GM19452 (cell line): ENCODE data around the gene NAA60.
"Not testable (repeated sequence)": the region's sequence is repeated elsewhere in the genome, so short reads cannot be mapped to it uniquely, and the experiment has no call there.

Source experiments
- ATAC-seq: cut with Tn5 transposase; IDR thresholded peaks from one replicate; pipeline ENCODE4 v1.9.1; 2021; ENCODE audit not compliant: unreplicated experiment

The NAA60 gene

GRCh38 chr16:3461151-3461550, 17.7 kb downstream of the NAA60 start:
- ATAC-seq, result no peak

GRCh38 chr16:3465301-3465700, 21.8 kb downstream of the NAA60 start:
- ATAC-seq, result no peak

GRCh38 chr16:3465911-3466584, 22.6 kb downstream of the NAA60 start:
- ATAC-seq, result no peak

GRCh38 chr16:3467182-3467581, 23.7 kb downstream of the NAA60 start:
- ATAC-seq, result no peak

- ATAC-seq, result no peak
These were observed 24.4 kb downstream of the NAA60 start for GRCh38 chr16:3467921-3468320.

- no peak for ATAC-seq
These were observed 25.0 kb downstream of the NAA60 start for GRCh38 chr16:3468501-3468900.

GRCh38 chr16:3469736-3470135, 26.3 kb downstream of the NAA60 start:
- no peak for ATAC-seq

- no peak for ATAC-seq
These were observed 27.2 kb downstream of the NAA60 start for GRCh38 chr16:3470723-3471122.

GRCh38 chr16:3471518-3472176, 28.2 kb downstream of the NAA60 start:
- no peak for ATAC-seq

GRCh38 chr16:3472878-3473595, 29.6 kb downstream of the NAA60 start:
- ATAC-seq, result no peak

GRCh38 chr16:3473596-3473943, 30.1 kb downstream of the NAA60 start:
- ATAC-seq, result not testable (repeated sequence)

GRCh38 chr16:3474136-3474779, 30.8 kb downstream of the NAA60 start:
- ATAC-seq, result no peak

- ATAC-seq, result not testable (repeated sequence)
These were observed 31.4 kb downstream of the NAA60 start for GRCh38 chr16:3474870-3475269.

GRCh38 chr16:3475604-3476375, 32.3 kb downstream of the NAA60 start:
- no peak for ATAC-seq

GRCh38 chr16:3476409-3476808, 32.9 kb downstream of the NAA60 start:
- ATAC-seq, result no peak

- ATAC-seq, result no peak
These were observed 34.9 kb downstream of the NAA60 start for GRCh38 chr16:3478242-3478925.

- ATAC-seq, result no peak
These were observed 36.3 kb downstream of the NAA60 start for GRCh38 chr16:3479654-3480216.

- no peak for ATAC-seq
These were observed 37.6 kb downstream of the NAA60 start for GRCh38 chr16:3480901-3481695.
